Measurements from ENCODE around the gene KCNT2. TPM values are rescaled to one million over a fixed set of nuclear protein-coding genes. Genes with fewer than 3 reads are reported as not detected.
"Not testable (repeated sequence)": the region's sequence is repeated elsewhere in the genome, so short reads cannot be mapped to it uniquely, and the experiment has no call there.

Gene KCNT2
- total RNA-seq, 1 donor from 2014 or later, result 4.1 TPM

DNA sequence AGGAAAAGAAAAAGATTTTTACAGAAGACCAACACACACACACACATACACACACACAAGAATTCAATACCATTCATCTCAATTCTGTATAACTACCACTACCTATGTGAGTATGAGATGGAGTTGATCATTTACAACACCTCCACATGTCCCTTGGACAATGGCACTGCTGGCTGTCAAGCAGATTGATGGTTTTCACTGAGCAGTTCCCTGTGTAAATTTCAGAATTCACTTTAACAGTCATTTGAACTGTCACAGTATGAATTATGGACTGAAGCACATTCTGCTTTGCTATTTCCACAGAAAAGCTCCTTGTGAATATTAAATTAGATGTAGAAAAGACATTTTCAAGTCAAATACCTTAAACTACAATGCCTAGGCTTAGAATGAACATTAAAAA is 14.3 kb downstream of the KCNT2 start:
- no peak for ATAC-seq
- no peak for DNase-seq (ENCODE audit: low spot score)

DNA sequence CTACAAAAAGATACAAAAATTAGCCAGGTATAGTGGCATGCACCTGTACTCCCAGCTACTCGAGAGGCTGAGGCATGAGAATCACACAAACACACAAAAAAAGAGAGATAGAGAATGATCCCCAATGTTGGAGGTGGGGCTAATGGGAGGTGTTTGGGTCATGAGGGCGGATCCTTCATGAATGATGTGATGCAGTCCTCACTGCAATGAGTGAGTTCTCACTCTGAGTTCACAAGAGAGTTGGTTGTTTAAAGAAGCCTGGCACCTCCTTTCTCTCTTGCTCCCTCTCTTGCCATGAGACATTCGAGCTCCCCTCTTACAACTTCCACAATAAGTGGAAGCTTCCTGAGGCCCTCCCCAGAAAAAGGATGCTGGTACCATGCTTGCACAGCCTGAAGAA is 17.3 kb downstream of the KCNT2 start:
- ATAC-seq, result no peak

DNA sequence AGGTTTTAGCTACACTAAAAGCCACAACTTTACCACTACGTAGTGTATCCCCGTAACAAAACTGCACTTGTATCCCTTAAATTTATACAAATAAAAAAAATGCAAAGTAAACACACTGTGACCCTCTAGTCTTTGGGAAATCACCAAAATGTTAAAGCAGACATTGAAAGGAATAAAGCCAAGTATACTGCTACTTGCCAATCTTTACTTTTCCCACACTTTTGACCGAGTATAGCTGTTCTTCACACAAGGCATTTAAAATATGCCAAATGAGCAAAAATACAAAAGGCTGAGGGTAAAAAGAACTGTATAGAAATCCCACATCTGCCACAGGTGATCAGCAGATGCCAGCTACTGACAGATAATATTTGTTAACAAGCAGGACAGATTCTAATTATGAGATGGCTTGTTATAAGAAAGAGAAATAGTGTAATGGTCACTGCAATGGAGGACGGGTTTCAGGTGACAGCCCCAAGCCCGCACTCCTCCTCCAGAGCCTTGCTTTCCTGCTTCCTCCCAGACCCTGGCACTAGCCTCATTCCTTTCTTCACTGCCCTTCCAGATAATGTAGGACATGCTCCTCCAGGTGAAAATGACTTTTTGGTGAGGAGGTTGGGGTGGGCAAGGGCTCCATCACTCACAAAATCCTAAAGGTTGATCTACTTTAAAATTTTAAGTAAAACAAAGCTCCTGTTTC is 18.1 kb downstream of the KCNT2 start:
- ATAC-seq (peak; percentile 65), DNase-seq (ENCODE audit: low spot score) (no peak)

More for the DNA sequence above, 17.3 kb downstream of the KCNT2 start:
- DNase-seq (ENCODE audit: low spot score), result no peak

DNA sequence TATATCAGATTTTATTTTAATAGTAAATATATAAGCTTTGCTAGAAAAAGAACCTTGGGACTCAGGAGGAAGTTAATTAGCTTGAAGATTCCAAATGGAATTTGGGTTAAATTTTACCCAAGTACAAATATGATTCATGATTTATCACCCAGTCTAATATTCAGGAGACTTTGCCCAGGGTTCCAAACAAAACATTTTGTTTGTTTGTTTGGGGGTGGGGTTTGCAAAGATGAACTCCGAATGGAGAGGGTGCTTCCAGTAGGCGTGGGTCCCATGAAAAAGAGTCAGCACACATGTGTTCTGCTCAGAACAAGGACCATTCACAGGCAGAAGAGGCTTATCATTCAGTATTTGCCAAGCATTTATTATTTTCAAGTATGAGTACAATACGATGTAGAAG is 23.5 kb downstream of the KCNT2 start:
- ATAC-seq (peak; percentile 26), DNase-seq (ENCODE audit: low spot score) (no peak)

DNA sequence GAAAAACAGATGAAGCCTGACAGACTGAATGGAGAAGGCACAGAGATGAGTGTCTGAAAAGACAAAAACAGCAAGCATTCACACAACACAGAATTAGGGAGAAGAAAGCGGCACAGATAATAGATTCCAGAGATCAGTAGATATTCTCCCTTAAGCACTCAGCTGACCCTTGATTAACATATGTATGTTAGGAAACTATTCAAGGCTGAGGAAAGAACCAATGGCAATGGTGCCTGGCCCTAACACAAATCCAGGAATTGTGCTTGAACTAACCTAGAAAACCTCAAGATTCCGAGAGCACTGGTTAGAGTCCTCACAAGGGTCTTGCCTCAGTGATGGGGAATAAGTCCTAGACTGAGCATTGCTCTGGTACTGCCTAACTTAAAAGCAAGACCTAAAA is 30.9 kb downstream of the KCNT2 start:
- ATAC-seq, result no peak
- DNase-seq (ENCODE audit: low spot score), result no peak

DNA sequence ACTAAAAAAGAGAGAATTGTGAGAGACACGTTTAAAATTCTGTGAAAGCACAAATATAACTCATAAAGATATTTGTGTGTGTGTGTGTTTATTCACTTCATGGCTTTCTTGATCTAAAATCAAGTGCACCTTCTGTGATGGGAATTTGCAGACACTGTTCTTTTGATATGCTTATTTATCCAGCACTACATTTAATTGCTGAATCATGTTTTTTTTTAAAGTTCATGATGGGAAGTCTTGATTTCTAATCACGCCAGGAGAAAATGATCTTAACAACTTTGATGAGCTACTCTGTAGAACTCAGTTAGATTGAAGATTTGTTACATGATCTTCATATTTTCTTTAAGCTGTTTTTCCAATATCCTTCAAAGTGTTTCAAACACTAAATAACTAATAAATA is 35.0 kb downstream of the KCNT2 start:
- DNase-seq (ENCODE audit: low spot score), result no peak

DNA sequence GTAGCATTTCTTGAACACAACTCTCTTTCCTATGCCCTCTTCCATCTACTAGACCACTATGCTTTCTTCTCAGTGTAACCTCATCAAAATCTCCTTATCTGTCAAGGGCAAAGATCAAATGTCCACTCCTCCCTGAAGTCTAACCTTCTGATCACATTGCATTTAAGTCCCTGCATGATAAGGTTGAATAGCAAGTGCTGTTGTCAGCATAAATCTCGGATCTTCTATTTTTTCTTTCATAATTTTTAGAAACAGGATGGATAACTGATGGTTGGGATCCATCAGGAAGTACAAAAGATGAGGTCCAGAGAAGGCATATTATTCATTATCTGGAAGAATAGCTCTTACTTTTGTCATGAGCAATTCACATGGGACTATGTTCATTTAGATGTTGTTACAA is 41.0 kb downstream of the KCNT2 start:
- no peak for DNase-seq (ENCODE audit: low spot score)
- no peak for ATAC-seq

More for the DNA sequence above, 35.0 kb downstream of the KCNT2 start:
- ATAC-seq, result no peak

DNA sequence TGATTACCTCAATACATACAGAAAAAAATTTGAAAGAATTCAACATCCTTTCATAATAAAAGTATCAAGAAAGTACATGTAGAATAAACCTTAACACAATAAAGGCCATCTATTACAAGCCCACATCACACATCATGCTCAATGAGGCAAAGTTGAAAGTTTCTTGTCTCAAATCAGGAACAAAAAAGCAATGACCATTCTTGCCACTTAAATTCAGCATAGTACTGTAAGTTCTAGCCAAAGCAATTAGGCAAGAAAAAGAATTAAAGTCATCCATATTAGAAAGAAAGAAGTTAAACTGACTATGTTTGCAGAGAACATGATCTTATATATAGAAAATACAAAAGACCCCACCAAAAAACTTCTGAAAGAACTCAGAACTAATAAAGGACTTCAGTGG is 44.5 kb downstream of the KCNT2 start:
- no peak for DNase-seq (ENCODE audit: low spot score)
- no peak for ATAC-seq

DNA sequence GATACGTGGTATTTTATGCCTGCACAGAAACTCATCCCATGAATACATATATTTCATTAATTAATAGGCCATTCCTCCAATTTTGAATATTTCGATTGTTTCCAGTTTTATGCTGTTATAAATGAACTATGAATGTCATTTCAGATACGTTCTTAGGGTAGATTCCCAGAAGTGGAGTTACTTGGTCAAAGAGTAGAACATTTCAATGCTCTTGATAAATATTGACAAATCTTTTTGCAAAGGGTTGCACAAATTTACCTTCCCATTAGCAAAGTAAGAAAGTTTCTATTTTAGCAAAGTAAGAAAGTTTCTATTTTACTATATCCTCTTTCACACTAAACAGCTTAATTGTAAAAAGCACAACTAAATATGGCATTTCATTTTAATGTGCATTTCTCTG is 48.9 kb downstream of the KCNT2 start:
- DNase-seq (ENCODE audit: low spot score) (no peak), ATAC-seq (peak; percentile 53)

DNA sequence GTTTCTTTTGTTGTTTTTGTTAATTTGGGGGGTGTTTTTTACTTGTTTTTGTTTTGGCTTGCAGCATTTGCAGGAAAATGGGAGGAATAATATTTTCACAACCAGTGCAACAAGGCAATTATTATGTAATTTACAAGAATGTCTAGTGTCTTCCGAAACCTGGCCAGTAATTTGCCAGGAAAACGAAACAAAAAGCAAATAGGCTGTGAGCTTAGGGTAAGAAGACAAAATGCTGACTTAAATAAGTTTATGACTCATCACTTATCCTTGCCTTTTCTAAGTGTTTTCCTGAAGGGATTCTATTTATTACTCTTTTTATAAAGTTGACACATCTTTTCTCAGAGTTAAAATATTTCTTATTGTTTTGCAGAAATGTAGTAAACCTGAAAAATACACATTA is 49.8 kb downstream of the KCNT2 start:
- no peak for DNase-seq (ENCODE audit: low spot score)
- ATAC-seq, result peak; percentile 88

DNA sequence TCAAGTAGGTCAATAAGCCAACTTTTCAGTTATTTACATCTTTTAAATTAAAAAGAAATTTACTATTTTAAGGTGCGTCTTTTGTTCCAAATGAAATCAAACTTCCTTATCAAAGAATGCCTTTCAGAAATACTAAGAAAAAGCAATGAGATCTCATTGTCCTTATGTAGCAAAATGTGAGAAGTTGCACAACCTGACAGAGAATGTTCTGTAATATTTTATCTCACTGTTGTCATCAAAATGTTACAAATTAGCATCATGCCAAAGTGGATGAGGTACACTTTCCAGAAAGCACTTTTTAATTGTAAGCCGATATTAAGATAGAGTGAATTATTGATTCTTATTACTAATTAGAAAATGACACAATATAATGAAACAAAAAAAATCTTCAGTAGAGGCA is 50.4 kb downstream of the KCNT2 start:
- ATAC-seq, result peak; percentile 51

DNA sequence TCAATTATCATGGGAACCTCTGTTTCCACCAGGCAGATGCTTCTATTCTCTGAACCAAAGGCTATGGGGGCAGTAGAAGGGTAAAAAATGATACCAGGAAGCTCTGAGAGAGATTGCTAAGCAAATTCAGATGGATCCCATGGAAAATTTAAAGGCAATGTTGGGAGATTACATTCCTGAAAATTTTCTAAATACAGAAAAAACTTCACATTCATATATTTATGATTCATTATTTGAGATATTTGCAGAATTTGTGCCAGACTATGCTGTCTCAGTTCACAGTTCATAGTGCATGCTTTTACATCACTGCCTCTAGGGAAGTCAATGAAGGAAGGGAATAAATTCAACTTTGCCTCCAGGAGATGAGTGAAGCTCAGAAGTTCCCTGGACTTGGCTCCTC is 57.5 kb downstream of the KCNT2 start:
- ATAC-seq, result peak; percentile 38
- no peak for DNase-seq (ENCODE audit: low spot score)

More for the DNA sequence above, 50.4 kb downstream of the KCNT2 start:
- no peak for DNase-seq (ENCODE audit: low spot score)

DNA sequence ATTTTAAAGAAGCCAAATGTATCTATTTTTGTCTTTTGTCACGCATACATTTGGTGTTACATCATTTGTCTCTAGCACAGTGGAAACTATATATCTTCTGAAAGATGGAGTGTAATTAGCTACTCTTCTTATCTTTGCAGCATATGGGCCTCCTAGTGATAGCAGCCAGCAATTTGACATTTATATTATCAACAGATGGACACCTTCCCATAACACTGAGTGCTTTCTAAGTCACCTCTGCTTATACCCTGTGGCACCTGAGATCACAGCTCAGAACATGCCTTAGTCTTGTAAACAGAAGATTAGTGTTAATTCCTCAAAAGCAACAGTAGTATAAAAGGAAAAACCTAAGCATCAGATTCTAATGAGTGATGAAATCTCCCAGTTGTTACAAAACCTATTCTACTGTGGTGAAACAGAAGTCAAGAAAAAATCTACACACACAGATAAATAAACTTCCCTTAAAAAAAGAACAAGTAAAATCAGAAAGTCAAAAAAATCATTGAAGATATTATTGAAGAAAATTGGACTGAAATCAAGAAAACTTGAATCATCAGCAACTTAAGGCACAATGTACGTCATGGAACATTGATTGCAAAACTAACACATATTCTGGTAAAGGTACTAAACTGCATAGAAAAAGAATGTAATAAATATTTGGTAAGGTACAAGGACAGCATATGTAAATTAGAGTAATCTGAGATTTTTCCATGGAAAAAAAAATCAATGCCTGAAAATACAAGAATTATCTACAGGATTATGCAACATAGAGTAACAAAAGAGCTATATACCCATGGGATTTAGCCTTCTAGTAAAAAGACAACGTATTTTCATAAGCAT is 61.7 kb downstream of the KCNT2 start:
- DNase-seq (ENCODE audit: low spot score), result no peak
- peak; percentile 57 for ATAC-seq

DNA sequence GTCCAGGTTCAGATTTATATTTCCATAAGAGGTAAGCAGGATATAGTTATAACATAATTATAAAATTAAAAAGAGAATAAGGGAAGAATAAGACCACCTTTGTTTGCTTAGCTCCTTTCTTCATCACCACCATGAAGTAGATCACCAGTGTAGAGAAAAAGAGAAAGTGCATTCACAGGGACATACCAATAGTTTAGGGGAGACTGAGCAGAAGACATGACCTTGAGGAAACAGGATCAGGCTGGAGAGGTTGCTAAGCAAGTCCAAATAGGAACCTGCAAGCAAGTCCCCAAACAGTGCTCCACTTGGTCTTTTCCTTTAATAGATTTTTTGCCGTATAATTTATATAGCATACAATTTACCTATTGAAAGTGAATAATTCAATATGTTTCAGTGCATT is 63.0 kb downstream of the KCNT2 start:
- no peak for ATAC-seq
- DNase-seq (ENCODE audit: low spot score), result no peak

DNA sequence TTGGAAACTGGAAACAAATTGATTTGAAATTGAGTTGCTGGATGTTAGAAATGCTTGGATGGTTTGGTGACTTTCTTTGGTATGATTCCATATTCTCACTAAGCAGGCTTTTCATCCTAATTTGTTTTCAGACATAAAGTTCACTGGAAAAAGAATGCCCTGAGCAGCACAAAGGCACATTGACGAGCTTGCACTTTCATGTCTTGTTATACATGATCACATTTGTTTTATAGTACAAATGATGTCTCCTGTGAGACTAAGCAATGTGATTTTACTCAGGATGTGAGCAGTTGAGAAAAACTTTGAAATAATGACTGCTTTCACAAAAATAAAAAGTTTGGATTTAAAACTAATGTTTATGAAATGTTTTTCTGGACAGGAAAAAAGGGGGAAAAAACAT is 63.6 kb downstream of the KCNT2 start:
- DNase-seq (ENCODE audit: low spot score) (no peak), ATAC-seq (no peak)

DNA sequence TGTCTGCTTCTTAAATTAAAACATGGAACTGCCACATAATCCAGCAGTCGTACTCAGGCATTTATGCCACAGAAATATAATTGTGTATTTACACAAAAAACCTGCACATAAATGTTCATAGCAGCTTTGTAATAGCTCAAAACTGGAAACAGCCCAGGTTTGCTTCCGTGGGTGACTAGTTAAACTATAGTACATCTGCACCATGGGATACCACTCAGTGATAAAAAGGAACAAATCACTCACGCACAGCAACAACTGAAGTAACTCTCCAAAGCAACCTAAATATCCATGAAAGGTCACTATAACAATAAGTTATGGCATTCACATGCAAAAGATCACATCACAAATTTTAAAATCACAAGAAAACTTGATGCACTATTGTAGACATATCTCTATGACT is 64.4 kb downstream of the KCNT2 start:
- DNase-seq (ENCODE audit: low spot score) (no peak), ATAC-seq (no peak)

DNA sequence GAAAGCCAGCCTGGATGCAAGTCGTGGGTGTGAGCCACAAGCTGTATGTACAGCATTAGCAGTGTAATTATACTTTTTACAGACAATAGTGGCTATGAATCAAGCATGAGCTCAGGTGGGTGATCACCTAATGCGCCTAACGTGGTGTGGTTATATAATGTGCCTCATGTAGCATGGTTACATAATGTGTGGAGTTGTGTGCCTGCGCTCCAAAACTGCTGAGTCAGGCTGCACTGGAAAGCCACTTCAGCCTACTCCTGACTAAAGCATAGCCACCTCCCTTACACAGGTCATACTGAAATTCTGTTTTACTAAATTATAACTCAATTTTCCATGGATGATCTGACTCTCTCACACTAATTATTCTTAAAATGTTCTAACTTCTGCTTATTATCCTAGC is 69.8 kb downstream of the KCNT2 start:
- DNase-seq (ENCODE audit: low spot score), result no peak
- ATAC-seq, result peak; percentile 26

DNA sequence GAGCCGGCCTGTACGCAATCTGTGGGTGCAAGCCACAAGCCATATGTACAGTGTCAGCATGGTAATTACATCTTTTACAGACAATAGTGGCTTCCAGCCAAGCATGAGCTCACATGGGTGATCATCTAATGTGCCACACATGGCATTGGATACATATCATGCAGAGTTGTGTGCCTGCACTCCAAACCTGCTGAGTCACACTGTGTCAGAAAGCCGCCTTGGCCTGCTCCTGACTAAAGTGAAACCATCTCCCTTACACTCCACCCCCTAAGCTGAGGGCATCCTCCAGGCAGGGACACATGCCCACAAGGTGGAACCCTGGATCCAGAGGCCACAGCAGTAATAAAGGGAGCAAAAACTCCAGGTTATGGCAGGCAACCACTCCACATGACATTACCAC is 72.5 kb downstream of the KCNT2 start:
- DNase-seq (ENCODE audit: low spot score), result no peak
- peak; percentile 17 for ATAC-seq

DNA sequence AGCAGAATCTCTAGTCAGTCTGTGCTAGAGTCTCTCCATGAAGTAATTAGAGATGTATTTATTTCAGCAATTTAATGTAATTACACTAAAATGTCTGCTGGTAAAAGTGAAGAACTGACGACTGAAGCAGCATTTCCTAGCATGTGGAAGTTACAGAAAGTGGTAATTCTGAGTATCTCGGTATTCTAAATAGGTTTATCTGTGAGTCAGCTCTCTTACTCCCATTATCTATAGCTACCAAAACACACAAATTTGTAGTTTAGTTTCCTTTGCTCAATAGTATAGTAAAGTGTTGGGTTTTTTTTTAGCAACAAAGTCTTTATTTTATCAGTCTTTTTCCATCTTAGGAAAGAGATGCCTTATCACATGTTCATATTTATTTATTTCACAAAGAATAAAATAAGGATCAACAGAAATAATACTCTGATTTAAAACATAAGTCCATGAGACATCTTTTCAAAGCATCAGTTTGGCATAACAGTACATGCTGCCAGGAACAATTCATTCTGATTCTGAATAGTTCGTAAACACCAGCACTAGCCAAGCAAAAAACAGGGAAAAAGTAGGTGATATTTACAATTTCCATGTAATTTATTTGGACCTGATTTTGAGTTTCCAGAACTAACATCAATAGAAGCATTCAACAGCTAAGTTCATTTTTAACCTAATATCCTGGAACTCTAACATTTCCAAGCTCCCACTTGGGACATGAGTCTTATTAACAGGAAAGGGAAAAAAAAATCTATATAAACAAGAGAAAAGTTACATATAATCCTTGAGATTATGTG is 76.3 kb downstream of the KCNT2 start:
- DNase-seq (ENCODE audit: low spot score) (no peak), ATAC-seq (no peak)

DNA sequence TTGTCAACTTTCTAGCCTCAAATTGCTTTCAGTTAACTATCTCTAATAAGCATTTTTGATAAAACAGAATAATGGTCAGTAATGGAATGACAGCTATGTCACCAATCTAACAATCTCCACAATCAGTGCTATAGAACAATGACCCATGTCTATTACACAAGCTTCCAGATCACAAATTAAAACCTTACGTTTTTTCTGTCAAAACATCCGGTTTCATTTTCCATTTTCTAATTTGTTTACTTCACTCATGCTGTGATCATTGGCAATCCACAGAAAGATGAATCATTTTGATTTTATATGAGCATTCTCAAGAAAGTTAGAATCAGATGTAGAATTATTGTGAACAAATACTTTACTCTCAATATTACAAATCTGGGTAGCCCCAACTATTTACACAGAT is 80.3 kb downstream of the KCNT2 start:
- no peak for DNase-seq (ENCODE audit: low spot score)
- no peak for ATAC-seq

DNA sequence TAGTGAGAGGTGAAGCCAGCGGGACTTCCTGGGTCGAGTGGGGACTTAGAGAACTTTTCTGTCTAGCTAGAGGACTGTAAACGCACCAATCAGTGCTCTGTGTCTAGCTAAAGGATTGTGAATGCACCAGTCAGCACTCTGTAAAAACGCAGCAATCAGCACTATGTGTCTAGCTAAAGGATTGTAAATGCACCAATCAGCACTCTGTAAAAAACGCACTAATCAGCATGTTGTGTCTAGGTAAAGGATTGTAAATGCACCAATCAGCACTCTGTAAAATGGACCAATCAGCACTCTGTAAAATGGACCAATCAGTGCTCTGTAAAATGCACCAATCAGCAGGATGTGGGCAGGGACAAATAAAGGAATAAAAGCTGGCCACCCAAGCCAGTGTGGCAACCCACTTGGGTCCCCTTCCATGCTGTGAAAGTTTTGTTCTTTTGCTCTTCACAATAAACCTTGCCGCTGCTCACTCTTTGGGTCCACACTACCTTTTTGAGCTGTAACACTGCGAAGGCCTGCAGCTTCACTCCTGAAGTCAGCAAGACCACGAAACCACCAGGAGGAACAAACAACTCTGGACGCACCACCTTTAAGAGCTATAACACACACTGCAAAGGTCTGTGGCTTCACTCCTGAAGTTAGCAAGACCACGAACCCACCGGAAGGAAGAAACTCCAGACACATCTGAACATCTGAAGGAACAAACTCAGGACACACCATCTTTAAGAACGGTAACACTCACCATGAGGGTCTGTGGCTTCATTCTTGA is 85.5 kb downstream of the KCNT2 start:
- ATAC-seq; DNase-seq (ENCODE audit: low spot score): not testable (repeated sequence)

All from left lobe of liver (tissue), 2 donors.